Dermis blood vessel endothelial cell (primary cell): ENCODE measurements around the gene NRL. TPM values are rescaled to one million over a fixed set of nuclear protein-coding genes. Genes with fewer than 3 reads are reported as not detected.

Experiments
- DNase-seq: peaks from one replicate; pipeline ENCODE4 v3.0.0; 2010
- total RNA-seq: library from RNA; depleted of rRNA; stranded (reverse); fragments of >200 nt; gene quantifications from 2 replicates; pipeline ENCODE4 v1.2.3, GENCODE V29; 2014

NRL gene
- total RNA-seq, 1 donor from 2014 or later: 2.6 TPM

DNA sequence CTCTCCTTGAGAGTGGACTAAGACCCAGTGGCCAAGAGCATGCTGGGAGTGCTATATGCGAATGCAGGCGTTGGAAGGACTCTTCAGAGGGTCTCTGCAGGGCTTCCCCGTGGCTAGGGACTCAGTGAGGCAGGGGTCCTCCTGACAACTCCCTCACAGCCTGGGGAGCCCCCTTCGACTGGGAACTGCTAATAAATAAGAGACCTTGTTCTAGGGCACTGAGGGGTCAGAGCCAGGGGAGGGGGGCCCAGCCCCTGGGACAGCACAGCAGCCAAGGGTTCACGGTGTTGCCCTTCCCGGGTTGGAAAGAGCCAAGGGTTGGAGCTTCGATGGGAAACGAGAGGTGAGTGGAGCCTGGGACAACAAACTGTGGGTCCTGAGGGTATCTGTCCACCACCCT is 49.3 kb downstream of the NRL start:
- DNase-seq: no peak

DNA sequence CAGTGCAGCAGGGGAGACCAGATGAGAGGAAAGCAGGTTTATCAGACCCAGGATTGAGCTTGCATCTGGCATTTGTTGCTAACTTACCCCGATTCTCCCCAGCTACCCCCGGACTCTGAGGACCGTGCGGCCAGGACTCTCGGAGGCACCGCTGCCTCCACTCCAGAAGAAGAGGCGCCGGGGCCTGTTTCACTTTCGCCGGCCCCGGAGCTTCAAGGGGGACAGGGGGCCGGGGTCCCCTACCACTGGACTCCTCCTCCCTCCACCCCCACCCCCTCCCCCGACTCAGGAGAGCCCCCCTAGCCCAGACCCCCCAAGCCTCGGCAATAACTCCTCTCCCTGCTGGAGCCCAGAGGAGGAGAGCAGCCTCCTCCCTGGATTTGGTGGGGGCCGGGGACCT is 49.9 kb downstream of the NRL start:
- no peak for DNase-seq

- no peak for DNase-seq
Measured at GRCh38 chr14:24064091-24064795, 50.5 kb downstream of the NRL start.

DNA sequence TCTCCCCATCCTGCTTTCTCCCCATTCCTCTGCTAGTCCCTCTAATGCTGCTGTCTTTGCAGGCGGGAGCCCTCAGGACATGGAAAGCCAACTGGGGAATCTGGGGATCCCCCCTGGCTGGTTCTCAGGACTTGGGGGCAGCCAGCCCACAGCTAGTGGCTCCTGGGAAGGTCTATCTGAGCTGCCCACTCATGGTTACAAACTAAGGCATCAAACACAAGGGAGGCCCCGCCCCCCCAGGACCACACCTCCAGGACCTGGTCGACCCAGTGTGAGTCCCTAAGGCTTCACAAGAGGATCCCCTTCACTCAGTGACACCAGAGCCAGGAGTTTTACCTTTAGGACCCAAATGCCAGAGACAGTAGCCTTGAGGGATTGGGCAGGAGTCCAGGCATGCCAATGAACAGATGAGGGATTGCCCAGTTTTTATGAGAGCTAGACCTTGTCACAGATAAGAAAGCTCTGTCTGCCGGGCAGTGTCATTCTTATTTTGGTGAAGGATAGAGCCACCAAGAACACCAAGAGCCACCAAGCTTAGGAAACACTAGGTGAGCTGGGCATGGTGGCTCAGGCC is 51.4 kb downstream of the NRL start:
- DNase-seq: no peak

GRCh38 chr14:24062216-24062980 is 52.4 kb downstream of the NRL start:
- DNase-seq: no peak

- DNase-seq: no peak
Measured at GRCh38 chr14:24060984-24061913, 53.5 kb downstream of the NRL start.

DNA sequence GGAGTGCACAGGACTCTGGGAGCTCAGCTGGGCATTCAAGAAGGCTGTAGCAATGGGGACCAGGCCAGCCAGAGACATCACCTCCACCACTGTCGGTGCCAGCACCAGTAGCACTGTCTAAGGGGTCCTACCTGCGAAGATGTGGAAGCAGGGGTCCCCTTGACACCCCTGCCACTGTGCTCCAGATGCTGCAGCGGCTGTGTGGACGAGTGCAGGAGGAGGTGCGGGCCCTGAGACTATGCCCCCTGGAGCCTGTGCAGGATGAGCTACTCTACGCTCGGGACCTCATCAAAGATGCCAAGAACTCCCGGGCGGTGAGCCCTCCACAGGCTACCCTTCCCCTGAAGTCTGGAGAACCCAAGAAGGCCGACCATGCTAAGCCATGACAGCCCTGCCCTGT is 54.3 kb downstream of the NRL start:
- no peak for DNase-seq

- no peak for DNase-seq
Measured at GRCh38 chr14:24059841-24060388, 54.8 kb downstream of the NRL start.

GRCh38 chr14:24058951-24059475 is 55.7 kb downstream of the NRL start:
- DNase-seq: no peak

- DNase-seq: peak; percentile 81
Measured at GRCh38 chr14:24058260-24058950, 56.3 kb downstream of the NRL start.

DNA sequence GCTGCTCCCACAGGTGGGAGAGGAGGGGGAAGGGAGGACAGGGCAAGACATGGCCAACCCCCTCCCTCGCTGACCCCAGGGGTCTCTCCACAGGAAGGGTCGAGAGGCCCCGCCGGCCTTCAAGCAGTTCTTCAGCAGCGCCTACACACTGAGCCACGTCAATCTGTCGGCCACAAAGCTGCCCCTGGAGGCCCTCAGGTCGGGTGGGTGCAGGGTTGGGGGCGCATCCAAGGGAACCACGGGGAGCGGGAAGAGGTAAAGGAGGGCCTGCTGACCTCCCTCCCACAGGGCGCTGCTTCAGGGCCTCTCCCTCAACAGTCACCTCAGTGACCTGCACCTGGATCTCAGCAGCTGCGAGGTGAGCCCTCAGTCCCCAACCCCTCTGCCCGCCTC is 56.9 kb downstream of the NRL start:
- no peak for DNase-seq

GRCh38 chr14:24057271-24057670 is 57.5 kb downstream of the NRL start:
- DNase-seq: no peak

- DNase-seq: no peak
Measured at GRCh38 chr14:24056800-24057184, 58.0 kb downstream of the NRL start.

DNA sequence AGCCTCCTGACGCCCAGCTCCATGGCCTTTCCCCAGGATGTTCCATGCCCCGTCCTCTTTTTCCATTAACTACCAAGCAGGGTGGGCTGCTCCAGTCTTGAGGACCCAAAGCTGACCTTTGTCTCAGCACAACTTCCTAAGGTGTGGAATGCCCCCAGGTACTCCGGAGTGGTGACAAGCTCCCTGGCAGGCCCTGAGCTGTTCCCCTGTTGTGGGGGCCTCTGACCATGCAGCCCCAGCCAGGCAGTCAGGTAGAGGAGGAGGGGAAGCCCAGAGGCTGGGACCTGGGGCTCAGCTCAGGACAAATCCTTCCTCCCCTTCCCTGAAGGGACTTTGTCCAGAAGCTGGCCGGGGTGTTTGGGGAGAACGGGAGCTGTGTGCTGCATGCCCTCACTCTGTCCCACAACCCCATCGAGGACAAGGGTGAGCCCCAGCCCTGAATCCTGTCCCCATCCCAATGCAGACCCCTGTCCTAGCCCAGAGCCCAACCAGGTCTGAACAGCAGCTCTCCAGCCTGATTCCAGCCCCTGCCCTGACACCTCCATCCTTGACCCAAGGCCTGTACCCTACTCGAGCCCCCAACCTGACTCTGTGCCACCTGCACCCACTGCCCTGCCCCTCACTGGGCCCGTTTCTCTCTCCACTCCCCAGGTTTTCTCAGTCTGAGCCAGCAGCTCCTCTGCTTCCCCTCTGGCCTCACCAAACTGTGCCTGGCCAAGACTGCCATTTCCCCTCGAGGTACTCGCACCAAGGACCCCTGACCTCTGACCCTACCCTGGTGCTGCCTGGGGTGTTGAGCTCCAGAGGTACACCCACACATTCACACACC is 58.6 kb downstream of the NRL start:
- no peak for DNase-seq

DNA sequence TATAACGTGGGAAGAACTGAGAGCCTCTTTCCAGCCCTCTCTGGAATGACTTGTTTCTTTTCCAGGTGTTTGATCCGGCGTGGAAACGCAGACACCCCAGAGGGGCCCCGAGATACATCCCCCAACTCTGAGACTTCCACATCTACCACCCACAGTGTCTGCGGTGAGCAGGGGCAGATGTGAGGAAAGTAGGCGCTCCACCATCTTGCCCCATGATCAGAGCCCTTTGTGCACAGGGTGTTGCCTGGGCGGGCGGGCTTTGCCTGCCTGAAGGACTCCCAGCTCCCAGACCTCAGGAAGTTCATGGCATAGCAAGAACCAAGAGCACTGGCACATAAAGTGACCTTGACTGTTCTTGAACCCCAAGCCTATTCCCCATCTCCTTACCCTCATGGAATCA is 60.1 kb downstream of the NRL start:
- DNase-seq: no peak

DNA sequence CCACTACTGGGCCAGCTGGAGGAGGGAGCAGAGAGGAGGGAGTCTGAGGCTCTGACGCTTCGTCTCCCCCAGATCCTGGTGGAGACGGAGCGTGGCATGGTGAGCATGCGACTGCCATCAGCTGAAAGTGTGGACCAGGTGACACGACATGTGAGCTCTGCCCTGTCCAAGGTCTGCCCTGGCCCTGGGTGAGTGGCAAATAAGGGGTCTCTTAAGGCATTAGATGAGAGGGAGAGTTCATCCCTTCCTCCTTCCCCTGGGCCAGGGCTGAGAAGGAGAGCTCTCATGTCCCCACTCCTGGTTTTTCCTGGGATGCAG is 60.5 kb downstream of the NRL start:
- no peak for DNase-seq

- DNase-seq: no peak
Measured at GRCh38 chr14:24053548-24054323, 61.0 kb downstream of the NRL start.

DNA sequence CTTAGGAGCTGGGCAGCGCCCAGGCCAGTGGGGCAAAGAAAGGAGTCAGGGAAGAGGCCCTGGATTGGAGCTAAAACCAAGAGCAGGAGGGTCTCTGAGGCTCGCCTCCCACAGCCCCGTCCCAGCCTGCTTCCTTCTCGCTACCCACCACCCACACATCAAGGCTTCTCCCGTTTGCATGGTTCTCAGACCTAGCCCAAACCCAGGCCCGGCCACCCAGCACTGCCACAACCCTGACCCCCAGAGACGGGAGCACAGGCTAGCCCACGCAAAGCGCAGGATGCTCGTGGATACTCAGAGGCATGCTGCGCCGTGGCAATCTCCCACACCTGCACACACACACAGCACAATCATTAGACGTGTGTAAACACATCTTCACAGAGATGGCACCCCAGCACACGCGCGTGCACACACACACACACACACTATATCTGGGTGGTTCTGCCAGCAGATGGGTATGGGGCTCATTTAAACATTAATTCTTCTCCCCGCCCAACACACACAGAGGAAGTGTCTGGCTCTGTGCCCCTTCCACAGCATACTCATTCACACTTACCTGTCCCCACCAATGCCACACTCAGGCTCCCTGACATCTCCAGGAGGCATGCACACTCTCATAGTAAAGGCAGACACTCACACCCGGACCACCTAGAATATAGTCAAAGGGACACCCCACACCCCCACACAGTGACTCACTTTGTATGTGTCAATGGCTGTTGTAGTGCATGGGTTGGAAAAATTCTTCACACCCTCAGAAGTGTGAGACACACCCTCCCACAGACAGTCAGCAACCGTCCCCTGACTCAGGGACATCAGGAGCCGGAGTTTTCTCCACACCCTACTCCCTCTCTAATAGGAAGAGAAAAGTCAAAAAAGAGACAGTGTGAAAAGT is 61.8 kb downstream of the NRL start:
- no peak for DNase-seq
